Activated CD4-positive, alpha-beta T cell treated with anti-CD3 and anti-CD28 coated beads, Interleukin-2, amount 50 U/mL, for 48 hours (primary cell): ENCODE measurements around the gene SERPINE1.
"Not testable (repeated sequence)": the region's sequence is repeated elsewhere in the genome, so short reads cannot be mapped to it uniquely, and the experiment has no call there.

Experiments
- DNase-seq, 2 experiments: peaks; one replicate each; pipeline ENCODE4 v3.0.0-alpha.2; 2020

The SERPINE1 gene

GRCh38 chr7:101124376-101125056, 2.4 kb upstream of the SERPINE1 start:
- no peak for DNase-seq

GRCh38 chr7:101125989-101126650, 784 bp upstream of the SERPINE1 start:
- DNase-seq = no peak

- no peak for DNase-seq
These were observed 646 bp downstream of the SERPINE1 start for GRCh38 chr7:101127460-101128039.

- no peak for DNase-seq
These were observed 1.3 kb downstream of the SERPINE1 start for GRCh38 chr7:101128040-101128834.

GRCh38 chr7:101129603-101130117, 2.8 kb downstream of the SERPINE1 start:
- no peak for DNase-seq

GRCh38 chr7:101132626-101133600, 6.0 kb downstream of the SERPINE1 start:
- DNase-seq = not testable (repeated sequence)

GRCh38 chr7:101133621-101134398, 6.9 kb downstream of the SERPINE1 start:
- DNase-seq = no peak

- no peak for DNase-seq
These were observed 7.6 kb downstream of the SERPINE1 start for GRCh38 chr7:101134399-101134980.

GRCh38 chr7:101137651-101138212, 10.8 kb downstream of the SERPINE1 start:
- DNase-seq = no peak

- DNase-seq = peak; percentile 85 to 90
These were observed 11.4 kb downstream of the SERPINE1 start for GRCh38 chr7:101138213-101138870.

GRCh38 chr7:101140339-101140699, 13.4 kb downstream of the SERPINE1 start:
- DNase-seq = no peak

GRCh38 chr7:101140746-101141382, 14.0 kb downstream of the SERPINE1 start:
- DNase-seq = no peak

GRCh38 chr7:101151908-101152651, 25.2 kb downstream of the SERPINE1 start:
- DNase-seq = no peak

- DNase-seq = peak; percentile 94 to 96
These were observed 27.2 kb downstream of the SERPINE1 start, which contains the start of gene AP1S1 for GRCh38 chr7:101153969-101154692. AP1S1 (plus strand) TSS chr7:101154476; CDS start chr7:101154515, 39 bp downstream.

GRCh38 chr7:101154693-101155102, 27.8 kb downstream of the SERPINE1 start:
- no peak for DNase-seq

GRCh38 chr7:101155303-101155702, 28.4 kb downstream of the SERPINE1 start:
- DNase-seq = no peak

GRCh38 chr7:101156277-101156676, 29.4 kb downstream of the SERPINE1 start:
- no peak for DNase-seq
